ENCODE results near the gene CADM1.
"Not testable (repeated sequence)": the region's sequence is repeated elsewhere in the genome, so short reads cannot be mapped to it uniquely, and the experiment has no call there.

The CADM1 gene

DNA sequence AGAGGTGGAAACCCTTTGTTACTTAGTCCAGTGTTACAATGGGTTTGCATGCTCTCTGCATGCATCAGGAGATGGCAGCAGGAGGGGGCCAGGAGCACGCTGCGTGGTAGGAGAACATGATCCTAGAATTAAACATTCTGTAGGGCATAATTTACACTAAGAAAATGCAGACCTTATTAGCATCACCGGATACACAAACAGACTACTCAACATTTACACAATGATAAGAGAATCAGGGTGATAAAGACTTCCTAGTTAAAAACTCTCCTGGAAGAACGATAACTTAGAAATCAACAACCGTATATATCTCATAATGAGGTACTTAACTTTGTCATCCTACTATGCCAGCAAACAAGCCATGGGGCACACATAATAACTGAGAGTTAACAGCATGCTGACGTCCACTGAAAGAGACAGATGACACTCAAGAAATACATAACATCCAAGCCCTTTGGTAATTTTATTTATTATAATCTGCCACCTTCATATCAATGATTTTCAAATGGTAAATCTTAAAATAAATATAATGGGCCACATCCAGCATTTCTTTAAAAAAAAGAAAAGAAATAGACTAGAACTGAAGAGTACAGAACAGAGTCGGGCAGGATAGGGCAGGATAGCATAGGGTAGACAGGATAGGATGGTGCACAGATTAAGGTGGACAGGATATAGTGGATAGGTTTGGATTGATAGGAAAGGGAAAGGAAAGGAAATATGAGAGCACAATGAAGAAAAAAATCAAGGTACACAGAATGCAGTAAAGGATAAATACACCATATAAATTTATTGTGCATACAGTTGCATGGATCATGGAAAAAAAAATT lies 27.5 kb downstream of the CADM1 start:
- DNase-seq (ENCODE audit: low read depth in 2 of 2), result no peak

GRCh38 chr11:115475564-115475963 lies 28.7 kb downstream of the CADM1 start:
- DNase-seq (ENCODE audit: low read depth in 2 of 2), result no peak

DNA sequence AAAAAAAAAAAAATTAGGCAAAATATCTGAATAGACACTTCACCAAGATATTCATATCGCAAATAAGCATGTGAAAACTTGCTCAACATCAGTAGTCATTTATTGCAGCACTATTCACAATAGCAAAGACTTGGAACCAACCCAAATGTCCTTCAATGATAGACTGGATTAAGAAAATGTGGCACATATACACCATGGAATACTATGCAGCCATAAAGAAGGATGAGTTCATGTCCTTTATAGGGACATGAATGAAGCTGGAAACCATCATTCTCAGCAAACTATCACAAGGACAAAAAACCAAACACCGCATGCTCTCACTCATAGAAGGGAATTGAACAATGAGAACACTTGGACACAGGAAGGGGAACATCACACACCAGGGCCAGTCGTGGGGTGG lies 29.9 kb downstream of the CADM1 start:
- not testable (repeated sequence) for DNase-seq (ENCODE audit: low read depth in 2 of 2)

DNA sequence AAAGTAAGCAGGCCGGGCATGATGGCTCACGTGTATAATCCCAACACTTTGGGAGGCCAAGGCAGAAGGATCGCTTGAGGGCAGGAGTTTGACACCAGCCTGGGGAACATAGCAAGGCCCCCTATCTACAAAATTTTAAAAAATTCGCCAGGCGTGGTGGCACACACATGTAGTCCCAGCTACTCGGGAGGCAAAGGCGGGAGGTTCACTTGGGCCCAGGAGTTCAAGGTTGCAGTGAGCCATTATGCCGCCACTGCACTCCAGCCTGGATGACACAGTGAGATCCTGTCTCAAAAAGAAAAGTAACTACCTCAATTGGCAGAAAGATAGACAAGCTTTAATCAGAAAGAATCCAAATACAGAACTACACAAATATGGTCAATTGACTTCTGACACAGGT lies 31.0 kb downstream of the CADM1 start:
- no peak for DNase-seq (ENCODE audit: low read depth in 2 of 2)

DNA sequence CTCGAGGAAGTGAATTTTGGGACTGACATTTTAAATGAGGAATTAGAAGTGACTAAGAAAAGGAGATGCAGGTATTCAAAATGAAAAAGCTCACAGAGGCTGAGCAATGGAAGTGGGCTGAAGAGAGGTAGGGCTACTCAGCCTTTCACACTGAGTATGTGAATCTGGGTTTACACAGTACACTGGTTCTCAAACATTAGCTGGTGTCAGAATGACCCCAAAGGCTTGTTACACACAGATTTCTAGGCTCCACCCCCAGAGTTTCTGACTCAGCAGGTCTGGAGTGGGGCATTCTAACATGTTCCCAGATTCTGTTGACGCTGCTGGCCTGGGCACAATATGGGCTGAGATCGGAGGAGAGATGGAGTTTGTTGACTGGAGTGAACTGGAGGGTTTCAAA lies 32.8 kb downstream of the CADM1 start:
- no peak for DNase-seq (ENCODE audit: low read depth in 2 of 2)

- no peak for DNase-seq (ENCODE audit: low read depth in 2 of 2)
Measured at GRCh38 chr11:115470928-115471327, 33.3 kb downstream of the CADM1 start.

GRCh38 chr11:115469361-115469760 lies 34.9 kb downstream of the CADM1 start:
- DNase-seq (ENCODE audit: low read depth in 2 of 2), result no peak

- DNase-seq (ENCODE audit: low read depth in 2 of 2), result no peak
Measured at GRCh38 chr11:115466122-115466521, 38.1 kb downstream of the CADM1 start.

DNA sequence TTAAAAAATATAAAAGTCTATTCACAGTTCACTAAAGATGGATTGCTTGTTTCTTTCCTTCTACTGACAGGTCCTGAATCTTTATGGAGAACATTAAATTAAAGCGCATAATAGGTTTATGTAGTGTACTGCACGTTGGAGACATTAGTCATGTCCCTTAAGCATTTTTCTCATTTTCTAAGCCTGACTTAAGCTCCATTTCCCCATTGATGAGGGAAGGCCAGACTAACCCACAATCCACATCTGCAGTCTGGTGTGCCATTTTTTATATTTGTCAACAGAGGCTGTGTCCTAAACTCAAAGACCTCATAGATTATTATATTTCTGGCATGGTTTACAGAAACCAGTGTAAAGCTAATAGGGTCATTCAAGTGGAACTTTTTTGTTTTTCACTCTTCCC lies 39.9 kb downstream of the CADM1 start:
- no peak for DNase-seq (ENCODE audit: low read depth in 2 of 2)

DNA sequence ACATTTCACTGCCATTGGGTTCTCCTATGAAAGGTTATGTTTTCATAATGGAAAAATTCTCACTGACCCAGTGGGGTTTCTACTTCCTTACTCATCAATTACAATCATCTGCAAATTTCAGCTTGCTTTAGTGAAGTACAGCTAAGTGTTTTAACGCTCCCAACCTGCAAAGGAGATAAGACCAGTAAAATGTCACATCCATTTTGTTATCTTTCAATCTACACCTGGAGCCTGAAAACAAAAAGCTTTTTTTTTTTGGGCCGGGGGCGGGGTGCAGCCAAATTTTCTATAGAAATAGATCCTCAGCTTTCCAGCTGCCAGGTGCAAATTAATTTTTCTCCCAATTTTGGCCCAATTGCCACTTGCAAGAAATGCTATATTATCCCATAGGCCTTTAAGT lies 40.6 kb downstream of the CADM1 start:
- DNase-seq (ENCODE audit: low read depth in 2 of 2), result no peak

DNA sequence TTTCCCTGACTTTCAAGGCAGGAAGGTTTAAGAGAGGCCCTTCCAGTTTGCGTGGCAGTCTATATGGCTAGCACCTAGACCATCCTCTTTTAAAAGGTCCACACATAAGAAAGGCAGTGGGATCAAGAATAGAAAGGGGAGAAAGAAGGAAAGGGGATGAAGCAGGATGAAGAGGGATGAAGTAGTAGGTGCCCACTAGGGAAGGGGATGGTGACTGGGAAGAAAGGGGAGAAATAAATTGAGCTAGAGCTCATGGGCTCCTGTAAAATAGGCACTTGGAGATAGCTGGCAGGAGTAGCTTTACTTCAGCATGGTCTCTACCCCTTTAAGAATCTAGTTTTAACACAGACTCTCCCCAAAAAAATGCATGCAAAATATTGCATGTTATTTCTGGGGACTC lies 41.5 kb downstream of the CADM1 start:
- DNase-seq (ENCODE audit: low read depth in 2 of 2), result no peak

GRCh38 chr11:115462004-115462541 lies 42.1 kb downstream of the CADM1 start:
- DNase-seq (ENCODE audit: low read depth in 2 of 2), result no peak

DNA sequence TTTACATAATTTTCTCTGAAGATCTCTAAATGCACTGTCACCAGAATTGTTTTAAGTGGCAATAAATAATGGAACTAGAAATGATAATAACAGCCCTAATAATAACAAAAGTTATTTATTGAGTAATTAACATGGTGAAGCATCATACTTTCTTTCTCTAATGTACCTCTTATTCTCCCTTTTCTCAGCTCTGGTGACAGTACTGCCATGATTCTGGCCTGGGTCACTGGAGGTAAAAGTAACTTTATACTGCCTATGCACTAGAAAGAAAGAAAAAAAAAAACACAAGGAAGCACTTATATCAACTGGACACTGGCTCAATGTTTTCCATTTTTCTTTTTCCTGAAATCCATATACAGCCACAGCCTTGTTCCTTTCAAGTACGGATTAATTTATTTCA lies 43.7 kb downstream of the CADM1 start:
- no peak for DNase-seq (ENCODE audit: low read depth in 2 of 2)

GRCh38 chr11:115459563-115459962 lies 44.7 kb downstream of the CADM1 start:
- DNase-seq (ENCODE audit: low read depth in 2 of 2), result no peak

DNA sequence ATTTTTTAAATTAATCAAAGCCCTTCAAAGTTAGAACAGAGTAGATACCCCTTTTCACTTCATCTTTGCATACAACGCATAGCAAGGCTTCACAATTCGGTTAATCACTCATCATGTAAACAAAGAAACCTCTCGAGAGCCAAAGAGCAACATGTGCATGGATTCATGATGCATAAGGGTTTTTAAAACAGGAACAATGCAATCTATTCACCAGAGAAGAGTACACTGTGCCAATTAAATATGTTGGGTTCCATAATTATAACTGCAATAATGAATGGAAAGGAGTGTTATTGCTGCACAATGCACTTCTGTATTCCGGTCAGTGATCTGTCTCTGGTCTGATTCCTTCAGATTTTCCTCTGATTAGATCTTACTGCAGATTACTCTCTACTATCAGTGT lies 45.3 kb downstream of the CADM1 start:
- DNase-seq (ENCODE audit: low read depth in 2 of 2), result no peak

- DNase-seq (ENCODE audit: low read depth in 2 of 2), result no peak
Measured at GRCh38 chr11:115456019-115456418, 48.2 kb downstream of the CADM1 start.

DNA sequence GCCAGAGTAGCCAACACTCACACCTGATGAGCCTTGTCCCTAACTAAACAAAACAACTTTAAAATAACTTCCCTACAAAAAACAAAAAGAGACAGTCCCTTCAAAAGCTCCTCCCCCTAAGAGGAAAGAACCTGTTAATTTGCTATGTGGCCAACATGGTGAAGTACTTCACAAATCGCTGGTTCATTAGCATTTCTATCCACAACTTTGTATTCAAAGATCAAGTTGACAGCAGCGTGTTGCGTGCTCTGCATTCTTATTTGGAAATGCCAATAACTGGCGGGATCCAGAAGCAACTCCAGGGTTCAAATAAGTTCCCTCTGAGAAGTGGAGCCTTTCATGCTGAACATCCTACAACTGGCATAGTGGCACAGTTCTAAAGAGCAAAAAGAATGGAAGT lies 48.6 kb downstream of the CADM1 start:
- no peak for DNase-seq (ENCODE audit: low read depth in 2 of 2)

GRCh38 chr11:115454525-115454924 lies 49.7 kb downstream of the CADM1 start:
- no peak for DNase-seq (ENCODE audit: low read depth in 2 of 2)

DNA sequence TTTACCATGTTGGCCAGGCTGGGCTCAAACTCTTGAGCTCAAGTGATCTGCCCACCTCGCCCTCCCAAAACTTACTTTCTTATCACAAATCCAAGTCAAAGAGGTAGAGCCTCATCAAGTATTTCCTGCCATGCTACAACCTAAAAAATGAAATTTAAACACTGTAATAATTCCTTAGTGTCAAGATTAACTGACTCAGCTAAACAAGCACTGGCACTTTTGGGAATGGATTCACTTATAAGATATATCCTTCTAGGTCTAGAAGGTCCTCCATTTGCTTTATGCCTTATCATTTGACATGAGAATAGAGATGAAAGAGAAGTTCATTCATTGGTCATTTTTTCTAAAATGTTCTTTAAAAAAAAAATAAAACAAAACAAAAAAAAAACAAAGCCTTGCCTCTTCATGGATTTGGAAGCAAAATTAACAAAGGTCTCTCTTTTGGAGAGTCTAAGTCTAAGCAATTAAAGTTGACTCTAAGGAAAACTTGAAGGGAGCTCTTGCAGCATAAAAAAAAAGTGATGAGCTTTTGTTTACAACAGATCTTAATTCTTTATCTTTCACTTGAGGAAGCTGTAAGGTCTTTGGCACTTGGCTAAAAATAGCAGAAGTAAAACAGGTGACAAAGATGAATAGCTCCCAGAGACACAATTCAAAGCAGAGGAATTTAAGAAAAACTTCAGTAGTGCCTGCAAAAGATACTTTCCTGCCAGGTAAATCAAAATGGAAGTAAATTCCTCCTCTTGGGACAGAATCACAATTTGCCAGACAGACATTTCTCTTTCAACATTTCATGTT lies 50.3 kb downstream of the CADM1 start:
- no peak for DNase-seq (ENCODE audit: low read depth in 2 of 2)

- DNase-seq (ENCODE audit: low read depth in 2 of 2), result no peak
Measured at GRCh38 chr11:115452241-115452640, 52.0 kb downstream of the CADM1 start.

GRCh38 chr11:115450519-115450918 lies 53.7 kb downstream of the CADM1 start:
- DNase-seq (ENCODE audit: low read depth in 2 of 2), result no peak

- DNase-seq (ENCODE audit: low read depth in 2 of 2), result no peak
Measured at GRCh38 chr11:115447273-115447864, 56.8 kb downstream of the CADM1 start.

GRCh38 chr11:115446214-115446613 lies 58.0 kb downstream of the CADM1 start:
- no peak for DNase-seq (ENCODE audit: low read depth in 2 of 2)

Measured in stimulated activated CD4-positive, alpha-beta T cell treated with anti-CD3 and anti-CD28 coated beads, Interleukin-4, amount 100 ng/mL, for 48 hours (primary cell).